ENCODE data around the gene SYK.

The SYK gene

GRCh38 chr9:90772386-90772785, 29.2 kb upstream of the SYK start:
- H3K27ac ChIP-seq = no peak overlapping the region
- TF ChIP-seq, protein P1, sequence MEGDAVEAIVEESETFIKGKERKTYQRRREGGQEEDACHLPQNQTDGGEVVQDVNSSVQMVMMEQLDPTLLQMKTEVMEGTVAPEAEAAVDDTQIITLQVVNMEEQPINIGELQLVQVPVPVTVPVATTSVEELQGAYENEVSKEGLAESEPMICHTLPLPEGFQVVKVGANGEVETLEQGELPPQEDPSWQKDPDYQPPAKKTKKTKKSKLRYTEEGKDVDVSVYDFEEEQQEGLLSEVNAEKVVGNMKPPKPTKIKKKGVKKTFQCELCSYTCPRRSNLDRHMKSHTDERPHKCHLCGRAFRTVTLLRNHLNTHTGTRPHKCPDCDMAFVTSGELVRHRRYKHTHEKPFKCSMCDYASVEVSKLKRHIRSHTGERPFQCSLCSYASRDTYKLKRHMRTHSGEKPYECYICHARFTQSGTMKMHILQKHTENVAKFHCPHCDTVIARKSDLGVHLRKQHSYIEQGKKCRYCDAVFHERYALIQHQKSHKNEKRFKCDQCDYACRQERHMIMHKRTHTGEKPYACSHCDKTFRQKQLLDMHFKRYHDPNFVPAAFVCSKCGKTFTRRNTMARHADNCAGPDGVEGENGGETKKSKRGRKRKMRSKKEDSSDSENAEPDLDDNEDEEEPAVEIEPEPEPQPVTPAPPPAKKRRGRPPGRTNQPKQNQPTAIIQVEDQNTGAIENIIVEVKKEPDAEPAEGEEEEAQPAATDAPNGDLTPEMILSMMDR (IDR thresholded peaks at IDR 0.05) = no peak
- no peak for TF ChIP-seq ZFX (IDR thresholded peaks at IDR 0.05; ENCODE audit: borderline replicate concordance)

GRCh38 chr9:90773617-90774016, 28.0 kb upstream of the SYK start:
- no peak overlapping the region for H3K27ac ChIP-seq
- TF ChIP-seq, protein P1 (IDR thresholded peaks at IDR 0.05) = peak; percentile 63
- TF ChIP-seq ZFX (IDR thresholded peaks at IDR 0.05; ENCODE audit: borderline replicate concordance) = no peak

DNA sequence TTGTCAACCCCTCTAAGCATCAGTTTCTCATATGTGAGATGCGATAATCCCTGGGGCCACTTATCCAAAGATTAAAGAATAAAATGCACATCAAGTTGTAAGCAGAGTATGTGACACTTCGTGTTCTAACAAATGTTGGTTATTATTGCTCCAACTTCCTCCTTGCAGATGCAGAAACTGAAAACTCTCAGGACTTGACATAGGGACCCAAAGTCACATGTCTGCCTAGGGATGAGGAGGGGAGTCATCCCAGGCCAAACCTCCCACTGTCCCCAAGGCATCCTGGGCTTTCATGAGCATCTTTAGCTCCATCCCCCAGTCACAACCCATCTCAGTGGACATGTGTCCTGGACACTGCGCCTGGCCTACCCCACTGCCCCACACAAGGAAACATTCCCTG, 27.5 kb upstream of the SYK start:
- TF ChIP-seq, protein P1 (IDR thresholded peaks at IDR 0.05) = no peak
- TF ChIP-seq ZFX (IDR thresholded peaks at IDR 0.05; ENCODE audit: borderline replicate concordance) = no peak
- H3K27ac ChIP-seq = no peak overlapping the region

GRCh38 chr9:90774682-90775081, 26.9 kb upstream of the SYK start:
- TF ChIP-seq ZFX (IDR thresholded peaks at IDR 0.05; ENCODE audit: borderline replicate concordance) = no peak
- TF ChIP-seq, protein P1 (IDR thresholded peaks at IDR 0.05) = no peak
- H3K27ac ChIP-seq = no peak overlapping the region

DNA sequence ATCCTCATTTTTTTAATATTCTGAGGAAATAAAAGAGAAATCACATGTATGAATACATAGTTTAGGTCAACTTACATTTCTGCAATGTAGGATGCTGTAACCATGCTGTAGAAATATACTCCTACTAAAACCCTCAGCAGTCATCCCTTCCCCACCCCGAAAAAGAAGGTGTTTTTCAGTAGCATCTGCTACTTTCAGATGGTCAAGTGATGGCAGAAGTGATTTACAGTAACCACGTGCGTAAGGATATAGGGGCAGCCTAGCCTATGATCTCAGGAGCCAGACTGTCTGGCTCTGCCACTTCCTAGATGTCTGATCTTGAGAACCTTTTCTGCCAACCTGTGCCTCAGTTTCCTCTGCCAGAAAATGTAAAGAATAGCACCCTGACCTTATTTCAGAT, 26.0 kb upstream of the SYK start:
- TF ChIP-seq ZFX (IDR thresholded peaks at IDR 0.05; ENCODE audit: borderline replicate concordance) = no peak
- TF ChIP-seq, protein P1 (IDR thresholded peaks at IDR 0.05) = no peak
- H3K27ac ChIP-seq = no peak overlapping the region

- TF ChIP-seq ZFX (IDR thresholded peaks at IDR 0.05; ENCODE audit: borderline replicate concordance) = no peak
- TF ChIP-seq, protein P1 (IDR thresholded peaks at IDR 0.05) = no peak
- no peak overlapping the region for H3K27ac ChIP-seq
These were observed 22.9 kb upstream of the SYK start for GRCh38 chr9:90778746-90779145.

- no peak for TF ChIP-seq ZFX (IDR thresholded peaks at IDR 0.05; ENCODE audit: borderline replicate concordance)
- TF ChIP-seq, protein P1 (IDR thresholded peaks at IDR 0.05) = no peak
- H3K27ac ChIP-seq = no peak overlapping the region
These were observed 18.1 kb upstream of the SYK start for GRCh38 chr9:90783552-90783951.
